Activated CD8-positive, alpha-beta memory T cell treated with anti-CD3 and anti-CD28 coated beads, Interleukin-2, amount 50 U/mL, for 1 hour (primary cell): ENCODE results near the gene TRIM9.

Experiments used
- DNase-seq: peaks from one replicate; pipeline ENCODE4 v3.0.0-alpha.2; 2020; ENCODE audit errors: extremely low read depth

TRIM9 gene

GRCh38 chr14:51094901-51095853 lies at the start of gene TRIM9:
Gene TRIM9 (minus strand): TSS chr14:51095105. CDS start chr14:51094939, 166 bp downstream.
- DNase-seq = peak; percentile 85

GRCh38 chr14:51140856-51141255 lies 46.0 kb upstream of the TRIM9 start:
- no peak for DNase-seq

DNA sequence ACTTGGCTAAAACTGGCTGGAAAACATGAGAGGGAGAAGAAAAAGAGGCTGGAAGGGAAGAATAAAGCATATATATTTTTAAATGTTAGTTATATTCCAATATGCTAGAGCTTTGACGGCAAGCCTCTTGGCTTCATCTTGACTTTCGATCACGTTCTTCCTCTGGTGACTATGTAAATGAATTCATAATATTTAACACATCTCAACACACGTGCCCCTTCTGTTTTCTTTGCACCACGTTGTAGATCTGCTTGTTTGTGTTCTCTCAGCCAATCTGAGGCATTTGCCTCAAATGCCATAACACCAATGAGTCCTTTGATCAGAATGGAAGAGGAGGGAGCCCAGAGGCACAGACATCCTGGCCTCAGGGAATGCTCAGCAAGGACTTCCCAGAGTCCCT lies 45.4 kb upstream of the TRIM9 start:
- no peak for DNase-seq

GRCh38 chr14:51139121-51139681 lies 44.3 kb upstream of the TRIM9 start:
- no peak for DNase-seq

- DNase-seq = no peak
These were observed 43.6 kb upstream of the TRIM9 start for GRCh38 chr14:51138404-51139103.

GRCh38 chr14:51131516-51131915 lies 36.6 kb upstream of the TRIM9 start:
- DNase-seq = no peak

- DNase-seq = no peak
These were observed 34.2 kb upstream of the TRIM9 start for GRCh38 chr14:51129130-51129529.

DNA sequence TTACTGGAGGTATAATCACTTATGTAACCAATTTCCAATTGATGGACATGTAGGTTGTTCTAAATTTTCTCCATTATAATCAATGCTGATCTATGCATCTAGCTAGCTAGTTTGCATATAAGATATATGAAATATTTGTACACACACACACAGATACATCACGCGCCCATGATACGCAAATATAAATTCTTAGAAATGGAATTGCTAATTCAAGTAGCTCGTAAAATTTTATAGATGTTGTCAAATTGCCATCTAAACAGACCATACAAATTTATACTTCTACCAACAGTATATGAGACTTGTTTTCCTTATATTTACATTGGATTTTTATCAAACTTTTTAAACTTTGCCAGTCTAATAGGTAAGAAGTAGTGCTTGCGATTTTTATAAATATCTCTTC lies 29.1 kb upstream of the TRIM9 start:
- no peak for DNase-seq

DNA sequence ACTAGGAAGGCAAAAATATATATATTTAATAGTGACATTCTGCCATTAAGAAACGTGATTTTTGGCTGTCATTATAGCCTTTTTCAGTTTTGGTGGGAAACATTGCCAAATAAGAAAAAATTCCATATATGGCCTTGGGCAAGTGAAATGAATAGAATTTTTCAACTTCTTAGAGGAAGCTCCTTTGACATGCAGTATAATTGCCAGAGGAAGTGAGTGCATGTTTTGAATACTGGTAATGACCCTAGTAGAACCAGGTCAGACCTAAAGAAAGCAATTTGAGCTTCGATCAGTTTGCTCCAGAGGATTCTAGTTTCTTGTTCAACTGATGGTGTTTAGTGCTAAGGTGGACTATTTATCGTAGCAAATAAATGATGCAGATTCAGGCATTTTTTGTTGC lies 26.2 kb upstream of the TRIM9 start:
- DNase-seq = no peak

- DNase-seq = no peak
These were observed 24.6 kb upstream of the TRIM9 start for GRCh38 chr14:51119411-51120051.

DNA sequence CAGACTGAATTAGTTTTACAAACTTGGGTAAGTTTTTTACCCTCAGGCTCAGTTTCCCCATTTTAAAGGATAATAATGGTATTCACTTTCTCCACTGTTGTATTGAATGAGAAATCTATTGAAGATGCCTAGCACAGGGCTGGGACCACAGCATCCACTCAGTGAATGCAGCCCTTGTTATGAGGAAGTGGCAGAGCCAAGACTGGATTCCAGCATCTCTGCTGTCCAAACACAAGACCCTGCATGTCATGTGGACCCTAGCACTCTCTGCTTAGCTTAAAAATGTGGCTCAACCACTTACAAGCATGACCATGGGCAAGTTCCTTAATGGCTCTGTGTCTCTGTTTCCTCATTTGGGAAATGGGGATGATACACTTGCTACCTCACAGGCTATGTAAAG lies 24.1 kb upstream of the TRIM9 start:
- no peak for DNase-seq

DNA sequence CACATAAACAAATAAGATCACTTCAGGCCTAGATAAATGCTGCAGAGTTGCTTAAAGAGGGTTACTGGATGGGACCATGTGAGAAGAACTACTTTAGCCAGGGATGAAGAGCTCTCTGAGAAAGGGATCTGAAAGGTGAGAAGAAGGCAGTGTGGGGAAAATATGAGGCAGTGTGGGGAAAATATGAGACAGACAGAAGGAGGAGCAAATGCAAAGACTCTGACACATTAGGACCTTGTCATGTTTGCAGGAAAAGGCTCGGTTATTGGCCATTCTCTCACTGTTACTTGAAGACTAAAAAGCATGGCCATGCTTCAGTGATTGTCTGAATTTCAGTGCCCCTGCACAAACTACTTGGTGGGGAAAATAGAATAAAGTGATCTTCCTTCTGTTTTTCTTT lies 22.7 kb upstream of the TRIM9 start:
- DNase-seq = no peak

- no peak for DNase-seq
These were observed 21.8 kb upstream of the TRIM9 start for GRCh38 chr14:51116682-51117081.

- DNase-seq = no peak
These were observed 14.7 kb upstream of the TRIM9 start for GRCh38 chr14:51109651-51110050.

- DNase-seq = no peak
These were observed 12.9 kb upstream of the TRIM9 start for GRCh38 chr14:51107801-51108200.

DNA sequence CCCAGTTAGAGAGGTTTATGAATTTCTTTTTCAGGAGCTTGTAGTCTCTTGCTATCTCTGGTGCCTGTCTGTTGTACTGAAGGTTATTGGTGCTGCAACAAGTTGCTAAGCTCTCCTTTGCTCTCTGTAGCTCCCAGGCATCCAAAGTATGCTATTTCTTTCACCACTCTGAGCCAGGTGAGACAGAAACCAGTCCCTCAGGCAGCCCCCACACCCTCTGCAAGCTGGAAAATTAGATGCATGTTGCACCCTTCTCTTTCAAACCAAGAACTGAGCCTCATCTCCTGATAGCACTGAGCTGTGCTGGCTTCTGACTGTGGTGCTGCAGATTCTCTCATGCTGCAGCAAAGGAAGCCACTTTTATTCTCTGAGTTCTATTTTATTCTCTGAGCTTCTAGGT lies 9.6 kb upstream of the TRIM9 start:
- no peak for DNase-seq

GRCh38 chr14:51097287-51097686 lies 2.4 kb upstream of the TRIM9 start:
- no peak for DNase-seq

- DNase-seq = no peak
These were observed 2.0 kb upstream of the TRIM9 start for GRCh38 chr14:51096870-51097269.

DNA sequence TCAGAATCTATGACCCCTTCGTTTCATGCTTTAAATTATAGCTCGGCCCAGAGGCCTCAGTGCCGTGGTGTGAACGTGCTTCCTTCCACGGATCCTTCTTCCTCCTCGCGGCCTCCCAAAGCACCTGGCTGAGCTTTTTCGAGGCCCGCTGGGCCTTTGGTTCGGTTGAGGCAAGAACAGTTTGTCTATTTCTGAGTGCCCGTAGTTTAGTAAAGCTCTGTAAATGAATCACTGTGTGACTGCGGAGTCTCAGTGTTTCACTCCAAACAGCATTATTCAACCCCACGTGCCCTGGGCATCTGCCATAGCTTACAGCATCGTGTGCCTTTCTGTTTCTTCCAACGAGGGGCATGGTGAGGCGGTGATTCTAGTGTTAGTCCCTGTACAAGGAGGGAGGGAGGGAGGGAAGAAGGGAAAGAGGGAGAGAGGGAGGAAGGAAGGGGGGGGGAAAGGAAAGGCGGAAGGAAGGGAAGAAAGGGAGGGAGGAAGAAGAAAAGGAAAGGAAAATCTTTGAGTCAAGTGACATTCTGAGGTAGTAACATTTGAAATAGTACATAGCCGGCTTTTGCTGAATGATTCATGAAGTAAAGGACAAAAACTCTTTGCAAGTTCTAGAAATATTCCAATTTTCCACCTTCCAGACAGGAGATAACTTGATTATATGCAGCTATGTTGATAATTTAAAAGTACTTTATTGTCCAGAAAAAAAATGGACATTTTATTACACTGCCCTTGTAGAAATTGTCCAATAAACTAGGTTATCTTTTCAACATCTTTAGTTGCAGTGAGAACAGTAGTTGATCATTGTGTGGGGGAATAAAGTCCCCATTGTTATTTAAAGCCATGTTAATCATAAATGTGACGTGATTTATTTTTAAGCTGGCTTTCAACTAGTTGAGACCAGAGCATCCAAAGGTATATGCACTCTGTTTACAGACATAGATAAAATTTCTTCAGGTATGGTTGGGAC lies 1.2 kb upstream of the TRIM9 start:
- no peak for DNase-seq

GRCh38 chr14:51094282-51094821 lies 553 bp downstream of the TRIM9 start:
- DNase-seq = no peak
